Lower leg skin (tissue), 3 donors: ENCODE data around the gene DISC1.

ENCODE experiments used
- CTCF ChIP-seq, 3 donors: fragments of 450-650 bp; IDR thresholded peaks; one replicate each; pipeline ENCODE4 v1.5.1; 2016; ENCODE audit warnings: antibody characterized with exemption in 3 of 3, mild to moderate bottlenecking in 3 of 3, moderate library complexity in 2 of 3
- POLR2A ChIP-seq, 2 donors: fragments of 450-650 bp; IDR thresholded peaks; one replicate each; pipeline ENCODE4 v1.6.1; 2016 to 2017; ENCODE audit warnings: antibody characterized with exemption in 2 of 2, mild to moderate bottlenecking in 1 of 2, moderate library complexity in 1 of 2

GRCh38 chr1:231862611-231863010 is 236.0 kb downstream of the DISC1 start:
- no peak for TF ChIP-seq CTCF (IDR thresholded peaks at IDR 0.05)
- no peak for TF ChIP-seq POLR2A (IDR thresholded peaks at IDR 0.05)
